Stimulated activated CD4-positive, alpha-beta T cell treated with anti-CD3 and anti-CD28 coated beads, TNF-alpha, amount 100 ng/mL, for 48 hours (primary cell): ENCODE data around the gene PLEKHM3.
"Not testable (repeated sequence)": the region's sequence is repeated elsewhere in the genome, so short reads cannot be mapped to it uniquely, and the experiment has no call there.

Source experiments
- DNase-seq, 3 donors: peaks; one replicate each; pipeline ENCODE4 v3.0.0-alpha.2; 2020; ENCODE audit warnings: low read depth in 3 of 3

The PLEKHM3 gene

GRCh38 chr2:207921606-207922005 lies 103.7 kb downstream of the PLEKHM3 start:
- DNase-seq, result no peak

- DNase-seq, result no peak
Observed at GRCh38 chr2:207920721-207921120, 104.6 kb downstream of the PLEKHM3 start.

DNA sequence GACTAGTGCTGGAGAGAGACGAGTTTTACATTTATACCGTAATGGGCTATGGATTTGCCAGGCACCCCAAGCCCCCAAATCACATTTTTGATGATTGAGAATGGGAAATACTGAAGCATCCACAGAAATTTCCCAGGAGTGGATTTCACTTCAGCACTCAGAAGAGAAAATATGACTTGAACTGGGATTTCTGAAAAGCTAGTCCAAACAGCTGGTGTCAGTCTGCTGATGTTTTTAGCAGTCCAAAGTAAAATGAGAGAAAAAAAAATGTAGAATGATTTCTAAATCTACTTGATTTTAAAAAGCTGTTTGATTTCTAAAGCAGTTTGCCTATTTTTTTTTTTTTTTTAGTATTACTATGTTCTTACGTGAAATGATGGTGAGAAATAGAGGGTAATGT lies 105.0 kb downstream of the PLEKHM3 start:
- no peak for DNase-seq

- no peak for DNase-seq
Observed at GRCh38 chr2:207919164-207919919, 106.0 kb downstream of the PLEKHM3 start.

DNA sequence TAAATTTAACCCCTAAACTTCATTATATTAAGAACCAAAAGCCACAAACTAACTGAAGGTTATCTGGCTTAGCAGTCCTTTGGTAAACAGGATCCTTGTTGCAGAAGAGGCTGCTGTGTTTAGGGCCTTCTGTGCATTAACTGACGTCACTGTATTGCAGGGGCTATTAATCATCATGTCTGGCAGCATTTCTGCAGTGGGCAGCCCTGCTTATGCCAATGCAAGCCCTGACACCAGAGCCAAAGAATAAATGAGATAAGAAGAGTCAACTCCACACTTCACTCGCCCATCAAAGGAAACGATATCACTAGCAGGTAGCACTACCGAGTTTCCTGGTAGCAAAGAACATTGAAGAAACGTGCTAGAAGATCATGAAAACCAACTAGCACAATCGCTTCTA lies 110.6 kb downstream of the PLEKHM3 start:
- DNase-seq, result no peak

GRCh38 chr2:207913772-207914358 lies 111.5 kb downstream of the PLEKHM3 start:
- DNase-seq, result no peak

GRCh38 chr2:207911856-207912255 lies 113.5 kb downstream of the PLEKHM3 start:
- DNase-seq, result no peak

DNA sequence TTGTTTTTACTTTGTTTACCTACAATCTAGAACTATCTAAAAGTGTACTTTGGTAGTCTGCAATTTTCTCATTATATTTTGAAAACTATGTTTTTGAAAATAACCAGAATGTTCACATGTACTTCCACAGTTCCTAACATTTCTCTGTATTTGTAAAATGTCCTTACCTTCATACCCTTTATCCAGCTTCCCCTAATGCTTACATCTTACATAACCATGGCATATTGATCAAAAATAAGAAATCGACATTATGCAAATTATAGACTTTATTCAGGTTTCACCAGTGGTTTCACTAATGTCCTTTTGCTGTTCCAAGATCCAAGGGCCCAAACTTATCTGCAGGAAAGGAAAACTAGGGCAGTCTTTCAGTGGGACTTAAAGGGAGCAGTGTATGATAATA lies 114.1 kb downstream of the PLEKHM3 start:
- DNase-seq, result no peak

DNA sequence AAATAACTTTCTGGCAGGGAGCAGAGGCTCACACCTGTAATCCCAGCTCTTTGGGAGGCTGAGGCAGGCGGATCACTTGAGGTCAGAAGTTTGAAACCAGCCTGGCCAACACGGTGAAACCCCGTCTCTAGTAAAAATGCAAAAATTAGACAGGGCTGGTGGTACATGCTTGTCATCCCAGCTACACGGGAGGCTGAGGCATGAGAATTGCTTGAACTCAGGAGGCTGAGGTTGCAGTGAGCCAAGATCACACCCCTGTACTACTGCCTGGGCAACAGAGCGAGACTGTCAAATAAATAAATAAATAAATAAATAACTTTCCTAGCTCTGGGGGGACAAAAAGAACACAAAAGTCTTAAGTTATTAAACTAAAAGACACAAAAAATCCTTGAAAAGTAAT lies 118.8 kb downstream of the PLEKHM3 start:
- DNase-seq, result not testable (repeated sequence)

GRCh38 chr2:207905546-207905945 lies 119.8 kb downstream of the PLEKHM3 start:
- DNase-seq, result no peak

DNA sequence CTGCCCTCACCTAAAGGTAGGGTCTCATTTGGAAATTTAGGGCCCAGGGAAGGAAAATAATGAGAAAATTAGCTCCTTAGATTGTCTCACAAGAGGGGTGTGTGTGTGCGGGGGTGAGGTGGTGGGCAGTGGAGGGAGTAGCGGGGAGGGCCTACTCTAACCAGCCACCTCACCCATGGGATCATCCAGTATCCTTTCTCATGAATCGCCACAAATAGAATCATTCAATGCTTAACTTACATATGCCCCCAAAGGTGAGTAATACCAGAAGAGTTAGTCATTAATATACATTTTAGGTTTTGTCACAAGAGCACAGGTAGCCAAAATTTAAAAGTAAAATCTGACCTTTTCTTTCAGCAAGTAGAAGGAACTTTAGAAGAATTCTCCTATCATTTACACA lies 122.1 kb downstream of the PLEKHM3 start:
- DNase-seq, result no peak

- DNase-seq, result no peak
Observed at GRCh38 chr2:207902821-207903220, 122.5 kb downstream of the PLEKHM3 start.

GRCh38 chr2:207901829-207902228 lies 123.5 kb downstream of the PLEKHM3 start:
- no peak for DNase-seq

GRCh38 chr2:207901401-207901800 lies 123.9 kb downstream of the PLEKHM3 start:
- DNase-seq, result no peak

DNA sequence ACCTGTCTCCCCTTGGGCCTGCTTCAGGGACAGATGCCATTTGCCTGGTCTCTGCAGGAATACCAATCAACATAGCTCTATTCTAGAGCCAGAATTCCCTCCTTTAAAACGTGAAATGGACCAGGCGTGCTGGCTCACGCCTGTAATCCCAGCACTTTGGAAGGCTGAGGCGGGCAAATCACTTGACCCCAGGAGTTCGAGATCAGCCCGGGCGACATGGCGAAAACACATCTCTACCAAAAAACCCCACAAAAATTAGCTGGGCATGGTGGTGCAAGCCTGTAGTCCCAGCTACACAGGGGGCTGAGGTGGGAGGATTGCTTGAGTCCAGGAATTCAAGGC lies 127.0 kb downstream of the PLEKHM3 start:
- no peak for DNase-seq

DNA sequence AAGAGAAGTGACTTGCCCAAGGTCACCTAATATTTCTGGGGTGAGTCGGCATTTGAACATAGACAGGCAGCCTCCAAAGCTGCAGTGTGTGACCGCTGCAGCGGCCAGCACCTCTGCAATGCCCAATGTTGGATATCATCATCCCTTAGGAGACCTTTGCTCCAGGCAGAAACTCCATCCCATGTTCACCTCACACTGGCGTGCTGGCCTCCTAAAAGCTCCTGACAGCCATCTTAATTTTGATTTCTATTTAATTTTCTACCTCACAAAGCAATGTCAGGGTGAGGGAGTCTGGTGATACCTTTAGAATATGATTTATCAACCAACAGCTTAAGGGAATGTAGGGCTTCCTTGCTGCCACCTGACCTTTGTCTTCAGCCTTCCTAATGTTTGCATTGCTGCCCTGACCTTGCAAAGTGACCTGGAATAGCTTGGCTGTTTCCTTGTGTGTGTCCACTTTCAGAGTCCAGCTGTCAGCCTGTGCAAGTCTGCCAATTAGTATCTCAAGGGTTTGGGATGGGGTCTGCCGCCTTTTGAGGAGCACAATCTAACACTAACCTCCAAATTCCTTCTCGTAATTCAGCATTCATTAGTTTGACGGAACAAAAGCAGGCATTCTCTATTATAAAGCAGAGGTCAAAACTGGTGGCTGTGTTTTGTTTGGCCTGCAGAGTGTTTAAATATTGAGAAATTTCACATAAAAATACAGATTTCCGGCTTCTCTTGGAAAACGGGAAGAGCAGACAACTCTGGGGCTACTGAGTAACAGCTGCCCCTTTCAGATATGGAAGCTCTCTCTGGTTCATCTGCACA lies 127.6 kb downstream of the PLEKHM3 start:
- no peak for DNase-seq

- DNase-seq, result no peak
Observed at GRCh38 chr2:207896525-207897285, 128.6 kb downstream of the PLEKHM3 start.

DNA sequence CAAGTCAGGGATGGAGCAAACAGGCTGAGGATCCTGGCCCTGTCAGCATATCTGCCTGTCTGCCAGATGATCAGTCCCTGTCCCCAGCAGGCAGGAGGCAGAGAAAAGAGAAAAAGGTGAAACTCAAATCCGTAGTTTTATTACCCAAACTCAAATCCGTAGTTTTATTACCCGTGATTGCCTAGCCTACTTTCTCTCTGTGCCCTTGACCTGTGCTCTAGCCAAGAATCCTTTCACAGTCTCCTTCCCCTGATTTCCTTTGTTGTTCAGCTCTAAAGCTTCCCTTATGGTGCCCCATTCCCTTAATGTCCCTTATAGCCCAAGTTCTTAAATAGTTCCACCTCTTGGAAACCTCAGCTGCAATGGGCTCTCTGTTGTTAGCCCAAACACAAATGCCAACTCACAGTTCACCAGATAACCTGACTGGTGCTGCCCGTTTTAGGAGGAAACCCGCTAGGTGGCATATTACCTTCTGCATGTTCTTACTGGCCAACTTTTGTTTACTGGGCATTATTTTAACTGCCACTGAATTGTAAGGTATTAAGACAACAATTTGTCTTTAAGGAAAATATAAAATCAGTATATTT lies 130.0 kb downstream of the PLEKHM3 start:
- no peak for DNase-seq

DNA sequence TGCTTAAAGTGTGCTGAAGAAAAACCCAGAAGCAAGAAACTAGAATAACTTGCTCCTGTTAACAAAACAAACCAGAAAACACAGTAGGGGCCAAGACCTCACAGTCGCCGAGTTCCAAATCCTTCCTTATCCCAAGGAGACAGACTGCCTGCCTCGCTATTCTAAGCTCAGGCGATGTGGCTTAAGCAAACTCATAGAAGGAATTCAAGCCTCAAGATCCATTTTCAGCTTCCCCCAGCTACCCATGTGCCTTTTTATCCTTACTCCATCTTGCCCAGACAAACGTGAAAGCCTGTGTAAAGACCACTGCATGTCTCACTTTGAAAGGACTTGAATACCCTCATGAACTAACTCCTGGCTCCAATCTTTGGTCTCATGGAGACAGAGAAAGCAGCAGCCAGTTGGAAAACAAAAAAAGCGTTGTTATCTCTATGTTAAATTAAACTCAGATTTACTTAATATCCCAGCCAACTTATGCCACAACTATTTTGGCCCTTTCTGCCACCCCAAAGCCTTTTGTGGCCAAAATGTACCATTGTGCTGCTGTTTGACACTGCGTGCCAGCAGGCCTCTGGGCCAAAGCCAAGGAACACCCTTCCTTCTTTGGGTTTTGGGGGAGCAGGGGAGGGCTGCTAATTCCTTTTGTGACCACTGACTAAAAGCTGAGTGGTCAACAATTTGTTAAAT lies 132.5 kb downstream of the PLEKHM3 start:
- no peak for DNase-seq

DNA sequence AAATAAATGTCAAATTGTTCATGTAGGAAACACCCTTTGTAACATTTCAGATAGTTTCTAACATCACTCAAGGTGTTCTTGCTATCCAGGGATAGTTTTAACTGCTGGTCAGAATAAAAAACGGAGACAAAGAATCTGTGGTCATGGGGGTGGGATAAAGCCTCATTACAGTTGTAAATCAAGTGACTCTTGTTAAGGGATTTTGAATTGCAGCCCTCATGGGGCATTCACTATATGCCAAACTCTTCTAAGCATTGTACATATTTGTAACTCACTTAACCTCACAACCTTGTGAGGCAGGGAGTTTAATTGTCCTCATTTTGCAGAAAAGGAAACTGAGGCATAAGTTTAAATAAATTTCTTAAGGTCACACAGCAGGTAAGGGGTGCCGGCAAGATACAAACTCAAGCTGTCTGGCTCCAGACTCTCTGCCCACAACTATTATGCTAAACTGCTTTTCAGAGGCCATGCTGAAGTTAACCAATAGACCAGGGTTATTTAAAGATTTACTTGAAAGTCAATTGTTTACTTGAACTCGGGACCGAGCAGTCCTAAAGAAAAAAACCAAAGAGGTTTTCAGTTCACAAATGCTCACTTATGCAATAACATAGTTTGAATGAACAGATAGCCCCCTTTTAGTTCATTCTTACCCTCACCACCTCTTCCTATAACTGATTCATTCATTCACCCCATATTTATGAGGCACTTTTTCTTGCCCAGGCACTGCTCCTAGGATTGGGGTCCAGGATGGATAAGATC lies 134.1 kb downstream of the PLEKHM3 start:
- no peak for DNase-seq
